GM18873 (cell line): Measurements from ENCODE around the gene FPR1.

ENCODE experiments used
- ATAC-seq: cut with Tn5 transposase; IDR thresholded peaks from one replicate; pipeline ENCODE4 v1.9.1; 2021; ENCODE audit warnings: mild to moderate bottlenecking, moderate library complexity, moderate number of reproducible peaks; ENCODE audit not compliant: unreplicated experiment, low FRiP score

Gene FPR1

DNA sequence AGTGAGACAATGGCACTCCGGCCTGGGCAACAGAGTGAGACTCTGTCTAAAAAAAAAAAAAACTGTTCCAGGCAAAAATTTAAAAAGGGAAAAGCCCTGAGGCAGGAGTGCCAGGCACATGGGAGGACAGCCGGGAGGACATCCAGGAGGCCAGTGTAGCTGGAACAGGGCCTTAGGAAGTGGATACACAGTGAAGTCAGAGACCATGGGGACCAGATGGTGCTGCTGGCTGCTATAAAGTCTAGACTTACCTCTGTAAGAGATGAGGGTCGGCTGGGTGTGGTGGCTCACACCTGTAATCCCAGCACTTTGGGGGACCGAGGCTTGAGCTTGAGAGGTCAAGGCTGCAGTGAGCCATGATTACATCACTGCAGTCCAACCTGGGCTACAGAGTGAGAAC lies 42.9 kb downstream of the FPR1 start:
- ATAC-seq: no peak

DNA sequence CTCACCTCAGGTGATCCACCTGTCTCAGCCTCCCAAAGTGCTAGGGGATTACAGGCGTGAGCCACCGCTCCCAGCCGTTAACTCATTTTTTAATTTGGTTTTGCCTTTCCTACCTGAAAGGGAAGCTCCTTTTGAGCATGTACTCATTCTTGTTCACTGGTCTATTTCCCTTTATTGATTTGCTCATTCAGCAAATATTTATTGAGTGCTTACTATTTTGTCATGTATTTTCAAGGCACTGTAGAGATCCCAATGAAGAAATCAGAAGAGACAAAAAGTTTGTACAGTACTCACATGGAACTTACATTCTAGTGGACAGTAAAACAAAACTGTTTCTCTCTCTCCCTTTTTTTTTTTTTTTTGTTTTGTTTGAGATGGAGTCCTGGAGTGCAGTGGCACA lies 44.8 kb downstream of the FPR1 start:
- ATAC-seq: no peak

DNA sequence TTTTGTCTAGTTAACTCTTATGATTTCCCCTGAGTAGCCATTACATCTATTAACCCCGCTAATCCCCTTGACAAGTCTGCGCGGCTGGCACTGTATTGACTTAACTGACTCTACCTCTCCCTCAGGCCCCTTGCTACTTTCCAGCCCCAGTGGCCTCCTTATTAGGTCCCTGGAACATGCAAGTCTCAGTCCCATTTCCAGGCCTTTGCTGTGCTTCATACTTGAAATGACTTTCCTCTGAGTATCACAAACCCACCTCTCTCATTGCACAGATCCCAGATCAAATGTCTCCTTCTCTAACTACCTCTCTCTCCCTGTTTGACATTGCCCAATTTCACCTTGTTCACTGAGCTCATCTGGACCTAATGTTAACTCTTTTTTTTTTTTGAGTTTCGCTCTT lies 45.4 kb downstream of the FPR1 start:
- no peak for ATAC-seq

DNA sequence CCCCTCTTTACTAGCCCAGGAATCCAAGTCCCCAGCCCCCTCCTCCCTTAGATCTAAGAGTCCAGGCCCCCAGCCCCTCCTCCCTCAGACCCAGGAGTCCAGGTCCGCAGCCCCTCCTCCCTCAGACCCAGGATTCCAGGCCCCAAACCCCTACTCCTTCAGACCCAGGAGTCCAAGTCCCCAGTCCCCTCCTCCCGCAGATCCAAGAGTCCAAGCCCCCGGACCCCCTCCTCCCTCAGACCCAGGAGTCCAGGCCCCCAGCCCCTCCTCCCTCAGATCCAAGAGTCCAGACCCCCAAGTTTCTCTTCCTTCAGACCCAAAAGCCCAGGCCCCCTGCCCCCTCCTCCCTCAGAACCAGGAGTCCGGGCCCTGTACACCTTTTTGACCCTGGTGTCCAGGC lies 47.1 kb downstream of the FPR1 start:
- no peak for ATAC-seq

DNA sequence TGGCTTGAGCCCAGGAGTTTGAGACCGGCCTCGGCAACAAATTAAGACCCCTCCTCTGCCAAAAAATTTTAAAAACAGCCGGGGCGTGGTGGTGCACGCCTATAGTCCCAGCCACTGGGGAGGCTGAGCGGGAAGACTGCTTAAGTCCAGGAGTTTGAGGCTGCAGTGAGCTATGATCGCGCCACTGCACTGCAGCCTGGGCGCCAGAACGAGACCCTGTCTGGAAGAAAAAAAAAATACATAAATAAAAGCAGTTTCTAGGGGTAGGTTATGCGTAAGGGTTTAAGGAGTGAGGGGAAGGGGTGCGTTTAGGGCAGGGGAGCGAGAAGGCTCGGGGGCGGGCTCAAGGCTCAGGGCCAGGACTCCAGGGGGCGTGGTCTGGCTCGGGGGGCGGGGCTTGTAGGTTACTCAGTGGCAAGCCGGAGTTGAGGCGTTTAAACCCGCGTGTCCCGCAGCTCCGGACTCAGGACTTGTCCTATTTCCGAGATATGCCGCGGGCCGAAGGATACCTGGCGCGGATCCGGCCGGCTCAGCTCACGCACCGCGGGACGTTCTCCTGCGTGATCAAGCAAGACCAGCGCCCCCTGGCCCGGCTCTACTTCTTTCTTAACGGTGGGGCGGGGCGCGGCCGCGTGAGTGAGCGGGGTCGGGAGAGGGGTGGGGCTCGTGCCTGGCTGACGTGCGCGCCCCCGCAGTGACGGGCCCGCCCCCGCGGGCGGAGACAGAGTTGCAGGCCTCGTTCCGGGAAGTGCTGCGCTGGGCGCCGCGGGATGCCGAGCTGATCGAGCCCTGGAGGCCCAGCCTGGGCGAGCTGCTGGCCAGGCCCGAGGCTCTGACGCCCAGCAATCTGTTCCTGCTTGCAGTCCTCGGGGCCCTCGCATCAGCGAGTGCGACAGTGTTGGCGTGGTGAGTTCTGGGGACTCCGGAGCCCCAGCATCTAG lies 47.8 kb downstream of the FPR1 start:
- ATAC-seq: peak; percentile 85

DNA sequence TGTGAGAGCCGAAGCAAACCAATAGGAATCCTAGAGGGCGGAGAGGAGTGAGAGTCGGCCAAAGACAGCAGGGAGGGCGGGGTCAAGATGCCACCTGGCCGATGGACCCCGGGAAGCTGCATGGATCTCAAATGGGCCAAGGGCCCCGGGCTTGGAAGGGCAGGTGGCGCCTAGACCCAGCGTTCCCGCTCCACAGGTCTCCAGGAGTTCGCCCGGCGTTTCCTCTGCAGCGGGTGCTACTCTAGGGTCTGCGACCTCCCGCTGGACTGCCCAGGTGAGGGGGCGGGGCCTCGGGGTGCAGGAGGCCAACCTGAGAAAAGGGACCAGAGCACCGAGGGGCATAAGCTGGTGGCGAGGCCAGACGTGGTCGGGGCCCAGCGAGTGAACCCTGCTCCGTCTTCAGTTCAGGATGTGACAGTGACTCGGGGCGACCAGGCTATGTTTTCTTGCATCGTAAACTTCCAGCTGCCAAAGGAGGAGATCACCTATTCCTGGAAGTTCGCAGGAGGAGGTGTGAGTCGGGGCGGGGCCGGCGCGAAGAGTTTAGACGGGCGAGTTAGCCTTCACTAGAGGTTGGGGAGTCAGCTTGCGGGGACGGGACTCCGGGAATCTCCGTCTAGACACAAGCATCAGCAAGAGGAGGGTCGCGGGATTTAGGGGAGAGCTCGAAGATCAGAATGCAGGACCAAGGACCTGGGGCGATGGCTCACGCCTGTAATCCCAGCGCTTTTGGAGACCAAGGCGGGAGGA lies 48.7 kb downstream of the FPR1 start:
- no peak for ATAC-seq

DNA sequence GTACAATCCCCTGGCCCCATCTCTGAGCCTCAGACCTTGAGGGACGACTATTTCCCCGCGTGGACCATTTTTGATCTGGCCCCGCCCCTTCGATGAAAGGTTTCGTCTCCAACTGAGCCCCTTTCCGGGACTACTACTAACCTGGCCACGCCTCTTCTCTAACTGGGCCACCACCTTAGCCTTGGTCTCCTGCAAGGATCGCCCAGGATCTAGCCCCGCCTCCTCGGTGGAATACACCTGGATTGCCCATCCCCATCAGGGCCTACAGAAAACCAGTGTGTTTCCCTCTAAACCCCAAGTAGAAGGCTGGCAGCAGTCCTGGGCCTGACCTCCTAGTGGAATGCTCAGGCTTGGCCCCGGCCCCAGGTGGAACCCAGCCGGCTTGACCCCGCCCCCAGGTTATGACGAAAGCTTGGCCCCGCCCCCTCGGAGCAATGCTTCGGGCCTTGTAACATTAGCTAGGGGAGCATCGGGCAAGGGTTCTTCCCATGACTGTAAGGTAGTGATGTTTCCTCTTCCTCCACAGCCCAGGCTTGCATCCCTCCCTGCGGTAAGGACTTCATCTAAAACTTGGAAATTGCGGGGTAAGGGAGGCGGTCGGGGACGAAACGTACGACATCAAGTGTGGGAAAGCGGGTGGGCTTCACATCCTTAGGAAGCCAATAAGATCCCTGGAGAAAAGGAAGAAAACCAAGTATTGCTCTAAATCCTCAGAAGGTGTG lies 49.4 kb downstream of the FPR1 start:
- ATAC-seq: no peak

DNA sequence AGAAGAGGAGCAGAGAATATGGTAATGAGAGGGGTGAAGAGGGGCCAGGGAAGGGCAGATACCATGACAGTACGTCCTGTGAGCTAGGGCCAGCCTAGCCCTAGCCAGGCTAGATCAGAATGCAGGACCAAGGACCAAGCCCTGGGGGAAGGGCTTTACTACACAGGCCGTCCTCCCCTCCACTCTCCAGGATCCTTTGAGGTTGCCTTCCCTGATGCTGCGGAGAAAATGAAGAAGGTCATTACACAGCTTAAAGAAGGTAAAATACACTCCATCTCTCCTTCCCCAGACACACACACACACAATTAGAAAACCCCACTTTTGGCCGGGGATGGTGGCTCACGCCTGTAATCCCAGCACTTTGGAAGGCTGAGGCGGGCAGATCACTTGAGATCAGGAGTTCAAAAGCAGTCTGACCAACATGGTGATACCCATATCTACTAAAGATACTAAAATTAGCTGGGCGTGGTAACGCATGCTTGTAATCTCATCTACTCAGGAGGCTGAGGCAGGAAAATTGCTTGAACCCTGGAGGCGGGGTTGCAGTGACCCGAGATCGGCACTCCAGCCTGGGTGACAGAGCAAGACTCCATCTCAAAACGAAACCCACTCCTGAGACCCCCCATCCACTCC lies 50.1 kb downstream of the FPR1 start:
- ATAC-seq: no peak

DNA sequence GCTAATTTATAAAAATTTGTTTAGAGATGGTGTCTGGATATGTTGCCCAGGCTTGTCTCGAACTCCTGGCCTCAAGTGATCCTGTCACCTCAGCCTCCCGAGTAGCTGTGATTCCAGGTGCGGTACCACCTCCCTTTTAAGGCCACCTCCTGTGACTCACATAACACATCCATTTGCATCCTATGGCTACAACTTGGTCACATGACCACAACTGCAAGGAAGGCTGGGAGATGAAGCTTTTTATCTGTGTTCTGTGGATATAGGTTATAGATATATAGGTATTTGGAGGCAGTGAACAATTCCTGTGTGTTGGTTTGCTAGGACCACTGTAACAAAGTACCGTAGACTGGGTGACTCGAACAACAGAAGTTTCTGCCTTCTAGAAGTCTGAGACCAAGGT lies 52.5 kb downstream of the FPR1 start:
- ATAC-seq: no peak

DNA sequence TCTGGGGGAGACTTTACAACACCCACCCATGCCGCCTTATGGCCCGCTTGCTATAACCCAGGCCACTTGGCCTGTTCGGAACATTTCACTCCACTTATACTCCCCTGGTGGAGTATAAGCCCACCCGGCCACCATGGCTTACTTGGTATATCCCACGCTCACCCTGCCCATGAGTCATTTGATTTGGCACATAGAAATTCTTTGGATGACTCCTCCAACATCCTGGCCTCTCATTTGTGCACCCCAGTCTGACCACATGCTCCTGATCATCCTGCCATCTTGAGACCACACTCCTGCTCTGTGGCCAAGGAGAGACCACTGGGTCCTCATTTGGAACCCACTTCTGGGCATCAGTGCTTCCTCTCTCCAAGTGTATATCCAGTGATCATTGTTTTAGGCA lies 53.4 kb downstream of the FPR1 start:
- ATAC-seq: no peak

DNA sequence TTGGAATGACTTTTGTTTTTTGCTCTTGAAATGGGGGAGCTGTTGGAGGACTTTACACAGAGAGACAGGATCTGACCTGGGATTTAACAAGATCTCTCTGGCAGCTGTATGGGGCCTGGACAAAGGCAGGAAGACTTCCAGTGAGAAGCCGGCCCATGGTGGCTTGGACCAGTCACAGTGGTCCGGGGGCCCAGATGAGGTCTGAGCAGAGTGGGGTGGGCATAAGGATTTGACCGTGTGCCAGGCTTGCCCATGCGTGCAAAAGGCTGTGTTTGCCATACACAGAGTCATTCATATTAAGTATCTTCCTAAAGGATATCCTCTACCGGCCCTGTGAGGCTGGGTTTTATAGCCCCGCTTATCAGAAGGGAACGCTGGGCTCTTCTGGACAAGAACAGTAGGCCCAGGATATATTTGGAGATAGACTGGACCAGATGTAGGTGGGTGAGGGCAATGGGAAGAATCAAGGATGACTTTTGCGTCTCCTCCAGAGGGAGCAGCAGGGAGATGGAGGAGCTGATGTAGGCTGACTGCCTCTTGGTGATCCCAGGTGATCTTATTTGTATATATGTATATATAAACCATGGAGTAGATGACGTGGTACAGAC lies 54.4 kb downstream of the FPR1 start:
- no peak for ATAC-seq

DNA sequence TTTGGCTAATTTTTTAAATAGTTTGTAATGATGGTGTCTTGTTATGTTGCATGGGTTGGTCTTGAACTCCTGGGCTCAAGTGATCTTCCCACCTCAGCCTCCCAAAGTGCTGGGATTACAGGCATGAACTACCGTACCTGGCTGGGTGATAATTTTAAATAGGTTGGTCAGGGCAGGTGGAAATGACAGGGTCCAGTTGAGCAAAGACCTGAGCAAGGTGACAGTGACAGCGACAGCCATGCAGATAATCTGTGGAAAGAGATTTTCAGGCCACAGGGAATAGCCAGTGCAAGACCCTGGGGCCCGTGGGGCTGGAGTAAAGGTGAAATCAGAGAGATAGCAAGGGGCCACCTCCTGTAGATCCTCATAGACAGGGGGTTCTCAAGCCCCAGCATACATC lies 55.1 kb downstream of the FPR1 start:
- no peak for ATAC-seq
